Liver (tissue), 9 donors: ENCODE data around the gene TRPM1. TPM values are rescaled to one million over a fixed set of nuclear protein-coding genes. Genes with fewer than 3 reads are reported as not detected.
"Not testable (repeated sequence)": the region's sequence is repeated elsewhere in the genome, so short reads cannot be mapped to it uniquely, and the experiment has no call there.

Experiments used
- DNase-seq: peaks from one replicate; pipeline ENCODE4 v3.0.0-alpha.2; 2017; ENCODE audit warnings: low spot score
- H3K27ac ChIP-seq, 2 donors: one replicate each; pipeline ENCODE4 v1.7.0; 2013; ENCODE audit warnings: inconsistent platforms in 2 of 2, low read length in 2 of 2, control low read depth in 1 of 2, low read depth in 1 of 2, mild to moderate bottlenecking in 1 of 2
- H3K27me3 ChIP-seq, 4 donors: one replicate each; pipeline versions ENCODE4 v1.6.1 to v1.7.0; 2013; ENCODE audit warnings: low read length in 3 of 4, inconsistent platforms in 1 of 4, mild to moderate bottlenecking in 1 of 4, moderate library complexity in 1 of 4; ENCODE audit not compliant: control insufficient read depth in 4 of 4, insufficient read depth in 4 of 4
- H3K36me3 ChIP-seq, 4 donors: one replicate each; pipeline versions ENCODE4 v1.6.1 to v1.7.0; 2013; ENCODE audit warnings: low read length in 3 of 4, mild to moderate bottlenecking in 3 of 4, low read depth in 1 of 4, moderate library complexity in 1 of 4; ENCODE audit not compliant: control insufficient read depth in 4 of 4, insufficient read depth in 3 of 4
- H3K4me1 ChIP-seq, 4 donors: one replicate each; pipeline versions ENCODE4 v1.6.1 to v1.7.0; 2013; ENCODE audit warnings: low read length in 3 of 4, mild to moderate bottlenecking in 3 of 4, moderate library complexity in 1 of 4; ENCODE audit not compliant: control insufficient read depth in 4 of 4, insufficient read depth in 4 of 4
- H3K4me3 ChIP-seq, 3 donors: one replicate each; pipeline versions ENCODE4 v1.6.1 to v1.7.0; 2013; ENCODE audit warnings: low read length in 3 of 3, control low read depth in 1 of 3, low read depth in 1 of 3, mild to moderate bottlenecking in 1 of 3
- H3K9ac ChIP-seq, 2 donors: one replicate each; pipeline ENCODE4 v1.7.0; 2013; ENCODE audit warnings: low read length in 2 of 2, mild to moderate bottlenecking in 2 of 2, moderate library complexity in 2 of 2, control low read depth in 1 of 2, low read depth in 1 of 2
- H3K9me3 ChIP-seq, 4 donors: one replicate each; pipeline versions ENCODE4 v1.6.1 to v1.7.0; 2013; ENCODE audit warnings: low read length in 3 of 4; ENCODE audit not compliant: control insufficient read depth in 4 of 4
- EGR1 ChIP-seq, 2 donors: IDR thresholded peaks; 2 replicates each; pipeline ENCODE4 v1.6.1; 2016 to 2018; ENCODE audit warnings: antibody characterized with exemption in 2 of 2, low read depth in 2 of 2
- HNF4A ChIP-seq, 2 donors: conservative IDR thresholded peaks; 2 replicates each; pipeline ENCODE4 v1.6.1; 2016; ENCODE audit warnings: antibody characterized with exemption in 2 of 2, mild to moderate bottlenecking in 2 of 2
- HNF4G ChIP-seq: IDR thresholded peaks from 2 replicates; pipeline ENCODE4 v1.6.1; 2016; ENCODE audit warnings: antibody characterized with exemption
- NR2F2 ChIP-seq: IDR thresholded peaks from 2 replicates; pipeline ENCODE4 v1.6.1; 2016; ENCODE audit warnings: antibody characterized with exemption
- SP1 ChIP-seq: IDR thresholded peaks from 2 replicates; pipeline ENCODE4 v1.6.1; 2018; ENCODE audit warnings: antibody characterized with exemption, mild to moderate bottlenecking
- TAF1 ChIP-seq: conservative IDR thresholded peaks from 2 replicates; pipeline ENCODE4 v1.6.1; 2016; ENCODE audit warnings: antibody characterized with exemption, mild to moderate bottlenecking
- WGBS: extraction: QIAGEN DNeasy Blood & Tissue Kit; methylation state at CpG from one replicate; pipeline ENCODE4 v1.1.7; 2013; 5-methylcytosine and 5-hydroxymethylcytosine counted together
- polyA plus RNA-seq, 2 donors: library from polyadenylated mRNA; stranded (reverse) in 1 of 2; unstranded in 1 of 2; fragments of 200-250 nt in 1 of 2; fragments of >200 nt in 1 of 2; fragmentation: Nextera tagmentation in 1 of 2; extraction: Ambion mirVana in 1 of 2; gene quantifications; one replicate each; pipeline versions ENCODE4 v1.2.1 to v1.2.3, GENCODE V29; 2013 to 2015
- total RNA-seq, 2 donors: library from RNA; depleted of rRNA; stranded (reverse); fragments of >200 nt; gene quantifications; one replicate each; pipeline ENCODE4 v1.2.3, GENCODE V29; 2014
- TF ChIP-seq, protein P1 (sequence below): IDR thresholded peaks from 2 replicates; pipeline ENCODE4 v1.6.1; 2016; ENCODE audit warnings: antibody characterized with exemption
- TF ChIP-seq, protein P2 (sequence below): IDR thresholded peaks from 2 replicates; pipeline ENCODE4 v1.6.1; 2016; ENCODE audit warnings: antibody characterized with exemption, mild to moderate bottlenecking
- donor health status: healthy.
- donor health status: healthy.
- donor health status: healthy.
- donor health status: healthy.
- donor health status: healthy.

TRPM1 gene
- total and polyA plus RNA-seq, 4 donors: not detected

DNA sequence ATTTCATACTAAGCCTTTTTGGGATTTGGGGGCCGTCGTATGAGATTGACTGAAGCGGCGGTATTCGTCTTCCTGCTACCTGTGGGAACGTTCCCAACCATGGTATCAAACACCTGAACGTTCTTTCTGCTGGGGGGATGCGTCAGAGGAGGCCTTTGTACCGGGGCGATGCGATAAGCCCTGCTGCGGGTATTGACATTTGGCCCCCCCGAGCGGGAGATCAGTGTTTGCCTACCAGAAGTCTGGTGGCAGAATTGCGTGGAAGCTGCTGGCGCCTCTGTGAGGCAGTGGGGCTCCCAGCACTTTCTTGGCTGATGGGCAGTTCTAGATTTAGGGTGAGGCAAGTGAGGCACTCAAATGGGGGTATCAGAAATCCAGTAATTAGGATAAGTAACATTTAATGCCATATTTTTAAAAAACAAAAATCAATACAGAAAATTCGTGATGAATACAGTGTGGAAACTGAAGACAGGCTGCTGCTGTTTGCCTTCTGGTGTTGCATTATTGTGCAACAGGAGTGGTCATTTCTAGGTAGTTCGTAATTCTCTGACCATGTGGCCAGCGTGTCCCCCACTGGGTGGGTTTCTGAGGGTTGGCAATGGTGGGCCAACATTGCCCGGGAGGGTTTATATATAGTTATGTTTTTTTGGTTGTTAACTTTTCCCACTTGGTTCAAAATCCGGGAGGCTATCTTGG lies 12.7 kb downstream of the TRPM1 start:
- Histone ChIP-seq H3K9ac (no peak overlapping the region), H3K9me3 (no peaks in the 10 kb centered on the region), H3K27me3 (no peaks in the 10 kb centered on the region), H3K4me1 (no peaks in the 10 kb centered on the region), H3K4me3 (no peak overlapping the region), H3K27ac (no peak overlapping the region), H3K36me3 (no peaks in the 10 kb centered on the region)
- DNase-seq: no peak
- 78% methylated on average over 21 of the region's 21 CpGs for WGBS
- TF ChIP-seq SP1 (peak; percentile 26), HNF4A (conservative IDR thresholded peaks at IDR 0.05) (peak in 1 of 2 donors; percentile 46)
- TF ChIP-seq, protein P1, sequence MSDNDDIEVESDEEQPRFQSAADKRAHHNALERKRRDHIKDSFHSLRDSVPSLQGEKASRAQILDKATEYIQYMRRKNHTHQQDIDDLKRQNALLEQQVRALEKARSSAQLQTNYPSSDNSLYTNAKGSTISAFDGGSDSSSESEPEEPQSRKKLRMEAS: no peak

DNA sequence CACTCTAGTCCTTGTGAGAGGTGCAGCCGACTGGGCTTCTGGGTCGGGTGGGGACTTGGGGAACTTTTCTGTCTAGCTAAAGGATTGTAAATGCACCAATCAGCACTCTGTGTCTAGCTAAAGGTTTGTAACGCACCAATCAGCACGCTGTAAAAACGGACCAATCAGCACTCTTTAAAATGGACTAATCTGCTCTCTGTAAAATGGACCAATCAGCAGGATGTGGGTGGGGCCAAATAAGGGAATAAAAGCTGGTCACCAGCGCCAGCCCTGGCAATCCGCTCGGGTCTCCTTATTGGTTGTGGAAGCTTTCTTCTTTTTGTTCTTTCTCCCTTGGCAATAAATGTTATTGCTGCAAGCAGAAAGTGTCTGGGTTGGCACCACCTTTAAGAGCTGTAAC lies 13.5 kb downstream of the TRPM1 start:
- H3K27me3 ChIP-seq, H3K27ac ChIP-seq, H3K9ac ChIP-seq, DNase-seq, H3K9me3 ChIP-seq, H3K4me1 ChIP-seq, H3K36me3 ChIP-seq, H3K4me3 ChIP-seq: not testable (repeated sequence)
- 84% methylated on average over 8 of the region's 8 CpGs for WGBS

DNA sequence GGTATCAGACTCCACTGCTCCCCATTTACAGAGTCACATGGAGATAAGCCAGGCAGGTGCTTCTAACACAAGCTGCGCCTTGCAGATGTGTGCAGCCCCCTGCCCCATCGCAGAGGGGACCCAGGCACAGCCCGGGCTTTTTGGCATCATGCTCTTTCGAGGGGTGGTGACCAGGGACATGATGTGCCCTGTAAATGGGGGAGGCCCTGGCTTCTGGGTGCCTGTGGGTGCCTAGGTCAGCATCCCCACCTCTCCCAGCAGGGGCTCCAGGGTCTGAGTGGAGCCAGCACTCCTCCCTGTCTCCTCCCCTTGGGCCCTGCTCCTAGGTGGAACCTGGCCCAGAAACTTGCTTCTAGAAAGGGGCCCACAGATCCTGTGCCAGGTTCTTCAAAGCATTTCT lies 15.2 kb downstream of the TRPM1 start:
- Histone ChIP-seq H3K36me3 (no peaks in the 10 kb centered on the region), H3K9ac (no peak overlapping the region), H3K9me3 (no peaks in the 10 kb centered on the region), H3K27ac (no peak overlapping the region), H3K4me1 (peaks cover 5 to 12% (median 10%) of the 10 kb centered on the region in 4 donors), H3K4me3 (no peak overlapping the region), H3K27me3 (no peaks in the 10 kb centered on the region)
- no peak for DNase-seq
- 96% methylated on average over 4 of the region's 4 CpGs for WGBS
- TF ChIP-seq TAF1 (no peak), NR2F2 (no peak)
- TF ChIP-seq, protein P2, sequence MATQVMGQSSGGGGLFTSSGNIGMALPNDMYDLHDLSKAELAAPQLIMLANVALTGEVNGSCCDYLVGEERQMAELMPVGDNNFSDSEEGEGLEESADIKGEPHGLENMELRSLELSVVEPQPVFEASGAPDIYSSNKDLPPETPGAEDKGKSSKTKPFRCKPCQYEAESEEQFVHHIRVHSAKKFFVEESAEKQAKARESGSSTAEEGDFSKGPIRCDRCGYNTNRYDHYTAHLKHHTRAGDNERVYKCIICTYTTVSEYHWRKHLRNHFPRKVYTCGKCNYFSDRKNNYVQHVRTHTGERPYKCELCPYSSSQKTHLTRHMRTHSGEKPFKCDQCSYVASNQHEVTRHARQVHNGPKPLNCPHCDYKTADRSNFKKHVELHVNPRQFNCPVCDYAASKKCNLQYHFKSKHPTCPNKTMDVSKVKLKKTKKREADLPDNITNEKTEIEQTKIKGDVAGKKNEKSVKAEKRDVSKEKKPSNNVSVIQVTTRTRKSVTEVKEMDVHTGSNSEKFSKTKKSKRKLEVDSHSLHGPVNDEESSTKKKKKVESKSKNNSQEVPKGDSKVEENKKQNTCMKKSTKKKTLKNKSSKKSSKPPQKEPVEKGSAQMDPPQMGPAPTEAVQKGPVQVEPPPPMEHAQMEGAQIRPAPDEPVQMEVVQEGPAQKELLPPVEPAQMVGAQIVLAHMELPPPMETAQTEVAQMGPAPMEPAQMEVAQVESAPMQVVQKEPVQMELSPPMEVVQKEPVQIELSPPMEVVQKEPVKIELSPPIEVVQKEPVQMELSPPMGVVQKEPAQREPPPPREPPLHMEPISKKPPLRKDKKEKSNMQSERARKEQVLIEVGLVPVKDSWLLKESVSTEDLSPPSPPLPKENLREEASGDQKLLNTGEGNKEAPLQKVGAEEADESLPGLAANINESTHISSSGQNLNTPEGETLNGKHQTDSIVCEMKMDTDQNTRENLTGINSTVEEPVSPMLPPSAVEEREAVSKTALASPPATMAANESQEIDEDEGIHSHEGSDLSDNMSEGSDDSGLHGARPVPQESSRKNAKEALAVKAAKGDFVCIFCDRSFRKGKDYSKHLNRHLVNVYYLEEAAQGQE: no peak

DNA sequence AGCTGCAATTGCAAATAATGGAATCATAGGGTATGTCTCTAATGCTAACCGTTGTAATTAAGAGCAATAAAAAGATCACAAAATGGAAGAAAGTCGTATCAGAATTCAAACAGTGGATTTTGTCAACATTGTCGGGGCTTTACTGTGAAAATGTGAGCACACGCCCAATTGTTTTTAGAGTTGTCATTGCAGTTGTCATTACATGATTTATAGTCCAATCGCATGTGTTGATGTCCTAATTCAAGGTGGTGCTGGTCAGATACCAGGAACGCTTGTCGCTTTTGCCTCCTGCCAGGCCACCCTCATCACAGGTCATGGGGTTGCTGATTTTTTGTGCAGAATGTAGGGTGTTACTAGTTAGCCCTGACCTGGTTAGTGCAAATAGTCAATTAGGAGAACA lies 16.2 kb downstream of the TRPM1 start:
- no peaks in the 10 kb centered on the region for H3K36me3 ChIP-seq
- H3K27me3 ChIP-seq: no peaks in the 10 kb centered on the region
- H3K4me1 ChIP-seq: peaks cover 7 to 15% (median 12%) of the 10 kb centered on the region in 4 donors
- no peak for DNase-seq
- 93% methylated on average over 7 of the region's 7 CpGs for WGBS
- H3K4me3 ChIP-seq: no peak overlapping the region
- H3K9me3 ChIP-seq: no peaks in the 10 kb centered on the region
- TF ChIP-seq, protein P2: no peak
- TF ChIP-seq NR2F2 (no peak), HNF4G (no peak), EGR1 (IDR thresholded peaks at IDR 0.05; ENCODE audit: low read depth in 2 of 2) (no peak)
- TF ChIP-seq, protein P1: no peak
- no peak overlapping the region for H3K9ac ChIP-seq
- H3K27ac ChIP-seq: no peak overlapping the region
